ENCODE data around the gene ZNF423. TPM values are rescaled to one million over a fixed set of nuclear protein-coding genes. Genes with fewer than 3 reads are reported as not detected.
"Not testable (repeated sequence)": the region's sequence is repeated elsewhere in the genome, so short reads cannot be mapped to it uniquely, and the experiment has no call there.

The ZNF423 gene
- polyA plus RNA-seq, 1 donor from 2014 or later, result 4.5 TPM

GRCh38 chr16:49878540-49878939 lies 22.6 kb upstream of the ZNF423 start:
- not testable (repeated sequence) for H3K9ac ChIP-seq (ENCODE audit: low read length); H3F3A ChIP-seq (ENCODE audit: insufficient read depth, low read length, poor library complexity, severe bottlenecking); H2AFZ ChIP-seq (ENCODE audit: low read depth, low read length); H3K79me2 ChIP-seq (replicated peaks; ENCODE audit: insufficient read depth, low read length); H3K36me3 ChIP-seq (ENCODE audit: insufficient read depth, low read length); H3K9me2 ChIP-seq (ENCODE audit: insufficient read depth, low read length); H3K4me2 ChIP-seq (ENCODE audit: low read length); H3K9me3 ChIP-seq (ENCODE audit: low read length); H3K4me3 ChIP-seq (ENCODE audit: low read length); H3K27ac ChIP-seq (ENCODE audit: low read length); H3K27me3 ChIP-seq (ENCODE audit: insufficient read depth, low read depth, low read length); H4K20me1 ChIP-seq (ENCODE audit: insufficient read depth)

DNA sequence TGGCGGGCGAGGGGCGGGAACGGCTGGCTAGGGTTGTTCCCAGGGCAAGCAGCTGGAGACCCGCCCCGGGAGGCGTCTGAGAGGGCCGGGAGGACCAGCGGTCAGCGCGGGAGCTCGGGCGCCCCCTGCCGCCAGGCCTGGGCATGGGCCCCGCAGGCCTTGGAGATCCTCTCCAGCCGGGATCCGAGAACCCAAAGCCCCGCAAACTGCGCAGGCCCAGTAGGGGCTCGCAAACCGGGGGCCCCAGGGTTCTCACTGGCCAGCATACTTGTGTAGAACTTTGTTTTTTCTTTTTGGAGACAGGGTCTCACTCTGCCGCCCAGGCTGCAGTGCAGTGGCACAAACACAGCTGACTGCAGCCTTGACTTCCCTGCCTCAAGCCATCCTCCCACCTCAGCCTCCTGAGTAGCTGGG lies 20.8 kb upstream of the ZNF423 start:
- H3K9ac ChIP-seq (ENCODE audit: low read length), result no peak overlapping the region
- no peaks in the 10 kb centered on the region for H3F3A ChIP-seq (ENCODE audit: insufficient read depth, low read length, poor library complexity, severe bottlenecking)
- TF ChIP-seq POLR2AphosphoS5 (IDR thresholded peaks at IDR 0.05) (no peak), MXI1 (conservative IDR thresholded peaks at IDR 0.05; ENCODE audit: poor library complexity, severe bottlenecking) (no peak), CTCF (IDR thresholded peaks at IDR 0.05; ENCODE audit: poor library complexity, severe bottlenecking) (peak; percentile 29)
- H3K4me3 ChIP-seq (ENCODE audit: low read length), result no peak overlapping the region
- no peak overlapping the region for H2AFZ ChIP-seq (ENCODE audit: low read depth, low read length)
- no peaks in the 10 kb centered on the region for H4K20me1 ChIP-seq (ENCODE audit: insufficient read depth)
- no peaks in the 10 kb centered on the region for H3K9me3 ChIP-seq (ENCODE audit: low read length)
- peaks cover 4% of the 10 kb centered on the region for H3K27me3 ChIP-seq (ENCODE audit: insufficient read depth, low read depth, low read length)
- H3K4me2 ChIP-seq (ENCODE audit: low read length), result no peak overlapping the region
- no peaks in the 10 kb centered on the region for H3K36me3 ChIP-seq (ENCODE audit: insufficient read depth, low read length)
- no peaks in the 10 kb centered on the region for H3K9me2 ChIP-seq (ENCODE audit: insufficient read depth, low read length)
- no peak overlapping the region for H3K27ac ChIP-seq (ENCODE audit: low read length)
- H3K79me2 ChIP-seq (replicated peaks; ENCODE audit: insufficient read depth, low read length), result no peaks in the 10 kb centered on the region

DNA sequence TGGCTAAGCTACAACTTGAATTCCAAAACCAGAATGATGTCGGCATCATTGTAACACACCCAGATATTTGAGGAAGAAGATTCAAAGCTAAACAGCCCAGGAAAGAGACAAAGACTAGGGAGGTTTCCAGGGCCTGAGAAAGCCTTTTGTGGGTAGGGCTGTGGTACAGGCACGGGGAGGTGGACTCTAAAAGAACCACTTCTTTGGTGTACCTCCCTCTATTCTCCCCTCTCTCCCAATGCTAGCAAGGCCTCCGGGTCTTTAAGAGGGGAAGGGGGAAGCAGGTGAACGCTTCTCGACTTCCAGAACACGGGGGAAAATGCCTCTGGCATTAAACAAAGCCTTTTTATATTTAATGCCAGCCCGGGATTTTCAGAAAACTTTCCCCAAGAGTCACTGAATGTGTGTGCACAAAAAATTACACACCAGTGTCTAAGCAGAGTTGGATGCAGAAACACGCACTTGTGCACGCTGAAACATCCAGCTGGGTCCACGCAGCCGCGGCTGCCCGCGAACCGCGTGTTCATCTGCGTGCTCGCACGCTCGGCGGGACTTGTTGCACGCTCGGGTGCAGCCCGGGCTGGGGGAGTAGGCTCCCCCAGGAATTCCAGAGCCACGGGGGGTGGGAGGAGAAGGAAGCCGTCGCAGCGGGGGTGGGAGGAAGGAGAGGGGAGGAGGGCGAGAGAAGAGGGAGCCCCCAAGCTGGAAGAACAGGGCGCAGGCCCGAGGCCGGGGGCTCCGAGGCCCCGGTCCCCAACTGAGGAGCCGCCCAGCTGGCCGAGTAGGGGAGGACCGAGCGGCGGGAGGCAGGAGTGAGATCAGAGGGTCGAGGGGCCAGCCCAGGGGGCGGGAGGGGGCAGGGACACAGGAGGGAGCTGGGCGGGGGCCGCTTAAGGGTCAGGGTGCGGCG lies 20.1 kb upstream of the ZNF423 start:
- Histone ChIP-seq H3K4me3 (ENCODE audit: low read length) (no peak overlapping the region), H3K79me2 (replicated peaks; ENCODE audit: insufficient read depth, low read length) (no peaks in the 10 kb centered on the region), H3K9me3 (ENCODE audit: low read length) (no peaks in the 10 kb centered on the region), H3K27ac (ENCODE audit: low read length) (no peak overlapping the region), H2AFZ (ENCODE audit: low read depth, low read length) (no peak overlapping the region), H3K4me2 (ENCODE audit: low read length) (no peak overlapping the region), H3K9me2 (ENCODE audit: insufficient read depth, low read length) (no peaks in the 10 kb centered on the region), H3K27me3 (ENCODE audit: insufficient read depth, low read depth, low read length) (peaks cover 4% of the 10 kb centered on the region), H4K20me1 (ENCODE audit: insufficient read depth) (no peaks in the 10 kb centered on the region), H3K9ac (ENCODE audit: low read length) (no peak overlapping the region), H3F3A (ENCODE audit: insufficient read depth, low read length, poor library complexity, severe bottlenecking) (no peaks in the 10 kb centered on the region), H3K36me3 (ENCODE audit: insufficient read depth, low read length) (no peaks in the 10 kb centered on the region)
- no peak for TF ChIP-seq POLR2AphosphoS5 (IDR thresholded peaks at IDR 0.05)
- no peak for TF ChIP-seq TAF1 (IDR thresholded peaks at IDR 0.05; ENCODE audit: low read depth)
- TF ChIP-seq CTCF (IDR thresholded peaks at IDR 0.05; ENCODE audit: poor library complexity, severe bottlenecking), result no peak
- TF ChIP-seq EP300 (conservative IDR thresholded peaks at IDR 0.05; ENCODE audit: poor library complexity, severe bottlenecking), result no peak
- no peak for TF ChIP-seq REST (IDR thresholded peaks at IDR 0.05; ENCODE audit: borderline replicate concordance)
- TF ChIP-seq RAD21 (conservative IDR thresholded peaks at IDR 0.05), result no peak
